Measurements from ENCODE around the gene SRRM4.

DNA sequence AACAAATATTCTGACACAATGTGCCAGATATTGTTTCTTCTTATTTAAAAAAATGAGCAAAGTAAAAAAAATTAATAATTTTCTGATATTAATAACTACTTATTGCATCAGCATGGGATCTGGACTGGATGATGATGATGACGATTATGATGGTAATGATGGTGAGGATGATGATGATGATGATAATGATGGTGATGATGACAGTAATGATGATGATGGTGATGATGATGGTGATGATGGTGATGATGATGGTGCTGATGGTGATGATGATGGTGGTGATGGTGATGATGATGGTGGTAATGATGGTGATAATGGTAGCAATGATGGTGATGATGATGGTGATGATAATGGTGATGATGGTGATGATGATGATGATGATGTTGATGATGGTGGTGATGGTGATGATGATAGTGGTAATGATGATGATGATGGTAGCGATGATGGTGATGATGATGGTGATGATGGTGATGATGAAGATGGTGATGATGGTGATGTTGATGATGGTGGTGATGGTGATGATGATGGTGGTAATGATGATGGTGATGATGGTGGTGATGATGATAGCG, 94.0 kb downstream of the SRRM4 start:
- no peak for TF ChIP-seq FOXJ3 (CRISPR knock-in tag; IDR thresholded peaks at IDR 0.05; ENCODE audit: borderline replicate concordance)
- TF ChIP-seq, protein P1, sequence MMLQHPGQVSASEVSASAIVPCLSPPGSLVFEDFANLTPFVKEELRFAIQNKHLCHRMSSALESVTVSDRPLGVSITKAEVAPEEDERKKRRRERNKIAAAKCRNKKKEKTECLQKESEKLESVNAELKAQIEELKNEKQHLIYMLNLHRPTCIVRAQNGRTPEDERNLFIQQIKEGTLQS (CRISPR knock-in tag; conservative IDR thresholded peaks at IDR 0.05) = no peak

All from WTC11 (cell line).